HK-2 (cell line): ENCODE measurements around the gene SLFN14.
"Not testable (repeated sequence)": the region's sequence is repeated elsewhere in the genome, so short reads cannot be mapped to it uniquely, and the experiment has no call there.

Experiments
- DNase-seq: peaks from one replicate; pipeline ENCODE4 v3.0.0-alpha.2; 2018; ENCODE audit not compliant: unreplicated experiment

The SLFN14 gene

GRCh38 chr17:35559495-35560210 lies 966 bp downstream of the SLFN14 start:
- DNase-seq = no peak

DNA sequence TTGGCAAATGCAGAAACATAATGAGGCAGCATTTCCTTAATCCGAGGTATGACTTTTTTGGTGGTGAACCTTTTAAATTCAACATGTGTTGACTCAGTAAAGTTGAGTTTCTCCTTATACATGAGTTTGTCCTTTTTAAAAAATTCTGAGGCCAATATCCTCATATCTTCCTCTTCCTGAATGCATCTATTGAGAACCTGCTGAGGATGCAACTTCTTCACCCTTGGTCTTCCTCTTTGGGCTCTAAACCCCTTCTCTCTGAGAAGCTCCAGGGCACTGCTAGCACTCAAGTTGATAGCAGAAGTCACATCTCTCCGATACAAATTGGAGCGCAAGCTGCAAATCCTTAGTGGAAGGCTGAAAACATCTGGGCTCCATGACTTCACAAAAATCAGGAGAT lies 3.3 kb downstream of the SLFN14 start:
- no peak for DNase-seq

DNA sequence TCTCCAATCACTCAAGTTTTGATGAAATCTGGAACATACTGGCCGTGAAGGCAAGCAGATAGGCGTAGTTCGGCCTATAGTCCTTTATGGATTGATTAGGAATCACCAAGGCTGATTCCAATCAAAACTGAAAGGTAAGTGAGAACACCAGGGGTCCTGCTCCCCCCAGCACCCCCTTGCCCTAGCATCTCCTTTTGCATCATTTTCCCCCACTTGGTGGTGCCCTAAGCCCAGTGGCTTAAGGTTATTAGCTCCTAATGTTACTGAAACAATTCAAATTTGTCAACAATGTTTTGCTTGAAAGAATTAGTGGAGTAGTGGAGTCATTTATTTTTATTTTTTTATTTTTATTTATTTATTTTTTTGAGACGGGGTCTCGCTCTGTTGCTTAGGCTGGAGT lies 4.9 kb downstream of the SLFN14 start:
- no peak for DNase-seq

- no peak for DNase-seq
These were observed 6.0 kb downstream of the SLFN14 start for GRCh38 chr17:35554668-35555067.

DNA sequence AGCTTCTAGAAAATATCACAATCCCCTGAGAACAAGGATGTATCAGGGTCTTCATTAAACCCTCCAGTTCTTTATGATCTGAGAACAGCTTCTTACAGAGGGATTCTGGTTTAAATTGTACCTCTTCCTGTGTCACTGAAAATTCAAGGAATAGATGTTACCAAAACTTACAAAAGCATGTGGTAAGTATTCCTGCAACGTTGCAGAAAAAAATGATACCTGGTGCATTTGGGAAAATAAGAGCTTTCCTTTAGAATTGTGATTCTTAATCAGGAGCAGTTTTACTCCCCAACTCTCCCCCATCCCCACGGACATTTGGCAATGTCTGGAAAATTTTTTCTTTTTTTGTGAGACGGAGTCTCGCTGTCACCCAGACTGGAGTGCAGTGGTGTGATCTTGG lies 7.3 kb downstream of the SLFN14 start:
- DNase-seq = no peak

DNA sequence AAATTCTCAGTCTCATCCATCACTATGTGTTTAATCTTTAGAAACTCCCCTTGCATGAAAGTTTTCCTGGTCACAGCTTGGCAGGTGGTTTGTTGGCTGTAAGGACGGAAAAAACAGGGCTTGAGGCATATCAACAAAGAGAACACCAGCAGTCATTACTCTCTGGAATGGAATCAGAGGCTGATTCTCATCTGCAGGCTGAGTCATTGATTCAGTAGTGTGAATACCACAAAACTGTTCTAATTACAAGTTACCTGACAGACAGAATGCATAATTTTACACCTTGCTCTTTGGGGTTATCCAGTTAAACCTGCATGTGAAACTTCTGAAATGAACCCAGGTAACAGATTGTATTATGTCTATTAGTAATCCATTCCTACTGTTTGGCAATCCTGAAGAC lies 11.6 kb downstream of the SLFN14 start:
- DNase-seq = no peak

- DNase-seq = no peak
These were observed 12.3 kb downstream of the SLFN14 start for GRCh38 chr17:35548208-35548810.

DNA sequence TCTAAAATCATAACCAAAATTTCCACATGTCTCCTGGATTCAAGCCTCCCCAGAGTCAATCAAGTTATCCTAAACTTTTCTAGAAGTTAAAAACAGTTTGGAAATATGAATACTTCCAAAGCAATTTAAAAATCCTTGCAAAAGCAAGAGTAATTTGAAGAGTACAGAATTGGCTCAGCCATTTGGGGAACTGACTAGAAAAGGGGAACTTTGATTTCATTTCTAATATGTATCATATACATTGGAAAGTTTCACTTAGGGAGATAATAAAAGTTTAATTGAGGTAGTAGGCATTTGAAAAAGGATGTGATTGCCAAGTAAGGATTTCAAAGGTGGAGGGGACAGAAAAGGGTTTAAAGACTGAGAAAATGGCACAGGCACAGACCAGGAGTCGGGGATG lies 14.1 kb downstream of the SLFN14 start:
- DNase-seq = no peak

- DNase-seq = no peak
These were observed 15.5 kb downstream of the SLFN14 start for GRCh38 chr17:35545150-35545549.

DNA sequence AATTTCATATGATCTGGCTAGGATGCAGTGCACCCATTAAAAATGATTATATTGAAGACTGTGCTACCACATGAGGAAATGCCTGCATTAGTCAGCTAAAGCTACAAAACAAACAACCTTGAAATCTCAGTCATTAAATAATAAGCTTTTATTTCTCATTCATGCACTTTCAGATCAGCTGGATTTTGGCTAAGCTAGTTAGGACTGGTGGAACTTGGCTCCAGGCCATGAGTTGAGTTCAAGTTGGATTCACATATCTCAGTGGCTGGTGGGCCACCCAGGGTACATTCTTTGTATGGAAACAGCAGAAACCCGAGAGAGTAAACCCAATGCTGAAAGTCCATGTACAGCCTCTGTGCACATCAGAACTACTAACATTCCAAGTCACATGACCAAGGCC lies 16.8 kb downstream of the SLFN14 start:
- no peak for DNase-seq

DNA sequence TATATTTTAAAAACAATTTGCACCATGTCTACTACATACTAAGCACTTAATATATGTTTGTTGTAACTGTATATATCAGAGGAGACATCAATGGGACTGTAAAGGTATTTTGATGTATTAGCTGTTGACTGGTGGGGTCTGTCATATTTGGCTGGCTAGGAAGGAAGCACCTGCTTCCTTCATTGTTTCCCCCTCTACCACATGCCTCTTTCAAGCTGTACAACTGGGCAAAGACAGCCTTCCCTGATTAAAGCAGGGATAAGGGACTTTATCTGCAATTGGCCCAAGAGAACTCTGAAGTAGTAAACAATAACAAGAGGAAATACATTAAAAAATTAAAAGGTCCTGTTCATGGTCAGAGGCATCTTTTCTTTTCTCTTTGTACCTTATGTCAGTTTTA lies 17.6 kb downstream of the SLFN14 start:
- DNase-seq = no peak

DNA sequence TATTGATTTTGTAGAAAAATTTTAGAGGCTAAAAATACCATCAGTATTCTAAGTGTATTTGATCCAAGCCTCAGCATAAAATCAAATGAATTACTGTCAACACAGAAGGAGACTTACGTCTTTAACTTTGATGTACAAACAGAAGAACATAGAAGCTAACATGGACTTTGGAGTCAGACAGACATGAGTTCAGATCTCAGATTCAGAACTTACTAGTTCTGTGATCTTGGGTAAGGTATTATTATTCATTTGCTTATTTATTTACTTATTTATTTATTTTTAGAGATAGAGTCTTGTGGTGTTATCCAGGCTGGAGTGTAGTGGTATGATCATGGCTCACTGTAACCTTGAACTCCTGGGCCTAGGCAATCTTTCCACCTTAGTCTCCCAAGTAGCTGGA lies 19.2 kb downstream of the SLFN14 start:
- no peak for DNase-seq

DNA sequence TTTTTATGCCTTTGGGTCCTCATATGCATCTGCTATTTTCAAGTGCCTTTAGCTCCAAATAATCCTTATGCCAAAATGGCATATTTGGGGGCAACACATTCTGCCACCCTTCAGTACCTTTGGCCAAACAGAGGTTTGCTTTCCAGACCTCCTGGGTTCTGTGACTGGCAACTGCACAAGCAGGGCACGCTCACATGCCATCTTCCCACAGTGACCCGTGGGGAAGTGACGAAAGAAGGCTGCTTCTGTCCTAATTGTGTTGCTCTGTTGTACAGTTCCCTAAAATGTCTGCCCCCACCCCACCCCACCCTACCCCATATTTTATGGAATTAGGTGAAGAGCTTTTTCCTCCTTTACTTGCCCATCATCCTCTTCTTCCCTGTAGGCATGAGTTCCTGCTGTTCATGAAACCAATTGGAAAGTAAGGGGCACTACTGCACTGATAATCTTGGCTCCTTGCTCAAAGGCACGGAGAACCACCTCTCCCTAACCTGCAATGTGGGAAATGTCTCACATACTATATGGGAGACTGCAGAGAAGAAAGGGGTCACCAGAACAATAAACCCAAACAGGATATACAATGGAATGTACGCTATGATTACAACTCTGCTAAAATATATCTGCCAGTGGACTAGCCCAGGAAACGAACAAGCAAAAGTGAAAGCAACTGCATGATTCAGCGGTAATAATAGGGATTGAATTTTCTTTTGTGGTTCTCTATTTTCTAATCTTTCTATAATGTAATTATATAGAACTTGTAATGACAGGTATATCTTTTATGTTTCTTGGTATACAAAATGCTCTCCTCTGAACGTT lies 19.8 kb downstream of the SLFN14 start:
- DNase-seq = no peak

GRCh38 chr17:35539659-35540026 lies 21.0 kb downstream of the SLFN14 start:
- DNase-seq = no peak

GRCh38 chr17:35537601-35538141 lies 22.9 kb downstream of the SLFN14 start, which contains the start of gene SLFN12L:
Gene SLFN12L (minus strand): TSS chr17:35537678. CDS start chr17:35522364, 15,314 bp downstream.
- DNase-seq = no peak

GRCh38 chr17:35536664-35537171 lies 23.9 kb downstream of the SLFN14 start:
- DNase-seq = no peak

- not testable (repeated sequence) for DNase-seq
These were observed 25.2 kb downstream of the SLFN14 start for GRCh38 chr17:35535406-35535805.

DNA sequence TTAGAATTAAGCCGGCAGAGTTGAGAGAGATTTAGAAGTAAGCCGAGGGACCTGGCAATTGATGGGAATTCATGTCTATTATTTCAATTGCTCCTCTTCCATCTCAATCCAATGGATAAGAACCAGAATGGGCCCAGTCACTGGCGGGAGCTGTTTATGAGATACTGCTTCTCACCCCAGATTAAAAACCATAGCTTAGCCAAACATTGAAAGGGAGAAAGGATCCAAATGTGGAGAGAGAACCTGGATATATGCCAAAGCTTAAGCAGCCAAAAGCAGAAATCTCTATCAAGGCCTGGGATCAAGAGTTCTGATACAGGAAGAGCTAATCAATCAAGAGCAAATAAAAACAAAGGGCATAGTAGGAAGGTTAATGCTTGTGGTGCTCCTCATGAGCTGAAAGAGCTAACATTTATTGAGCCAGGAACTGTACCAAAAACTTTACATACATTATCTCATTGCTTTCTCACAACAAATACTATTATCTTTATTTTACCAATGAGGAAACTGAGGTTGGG lies 26.0 kb downstream of the SLFN14 start:
- no peak for DNase-seq

- DNase-seq = no peak
These were observed 29.5 kb downstream of the SLFN14 start for GRCh38 chr17:35531160-35531559.

GRCh38 chr17:35529866-35530265 lies 30.8 kb downstream of the SLFN14 start:
- DNase-seq = no peak

- DNase-seq = not testable (repeated sequence)
These were observed 31.3 kb downstream of the SLFN14 start for GRCh38 chr17:35529326-35529725.

DNA sequence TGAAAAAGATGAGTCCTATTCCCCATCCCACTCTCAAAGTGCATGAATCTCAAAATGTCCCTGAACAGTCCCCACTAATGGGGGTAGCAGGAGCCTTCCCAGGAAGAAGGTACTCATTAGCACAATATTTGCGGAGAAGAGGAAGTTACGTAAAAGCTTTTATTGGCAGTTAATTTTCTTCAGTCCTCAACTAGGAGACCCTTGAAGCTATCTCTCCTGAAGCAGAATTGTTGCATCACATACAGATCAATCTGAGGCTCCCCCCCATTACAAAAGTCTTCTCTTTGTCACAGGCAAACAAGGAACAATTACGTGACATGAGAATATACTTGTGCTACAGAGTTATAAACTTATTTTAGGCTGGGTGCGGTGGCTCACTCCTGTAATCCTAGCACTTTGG lies 37.3 kb downstream of the SLFN14 start:
- DNase-seq = no peak
